Measurements from ENCODE around the gene KLRD1.
"Not testable (repeated sequence)": the region's sequence is repeated elsewhere in the genome, so short reads cannot be mapped to it uniquely, and the experiment has no call there.

Gene KLRD1

DNA sequence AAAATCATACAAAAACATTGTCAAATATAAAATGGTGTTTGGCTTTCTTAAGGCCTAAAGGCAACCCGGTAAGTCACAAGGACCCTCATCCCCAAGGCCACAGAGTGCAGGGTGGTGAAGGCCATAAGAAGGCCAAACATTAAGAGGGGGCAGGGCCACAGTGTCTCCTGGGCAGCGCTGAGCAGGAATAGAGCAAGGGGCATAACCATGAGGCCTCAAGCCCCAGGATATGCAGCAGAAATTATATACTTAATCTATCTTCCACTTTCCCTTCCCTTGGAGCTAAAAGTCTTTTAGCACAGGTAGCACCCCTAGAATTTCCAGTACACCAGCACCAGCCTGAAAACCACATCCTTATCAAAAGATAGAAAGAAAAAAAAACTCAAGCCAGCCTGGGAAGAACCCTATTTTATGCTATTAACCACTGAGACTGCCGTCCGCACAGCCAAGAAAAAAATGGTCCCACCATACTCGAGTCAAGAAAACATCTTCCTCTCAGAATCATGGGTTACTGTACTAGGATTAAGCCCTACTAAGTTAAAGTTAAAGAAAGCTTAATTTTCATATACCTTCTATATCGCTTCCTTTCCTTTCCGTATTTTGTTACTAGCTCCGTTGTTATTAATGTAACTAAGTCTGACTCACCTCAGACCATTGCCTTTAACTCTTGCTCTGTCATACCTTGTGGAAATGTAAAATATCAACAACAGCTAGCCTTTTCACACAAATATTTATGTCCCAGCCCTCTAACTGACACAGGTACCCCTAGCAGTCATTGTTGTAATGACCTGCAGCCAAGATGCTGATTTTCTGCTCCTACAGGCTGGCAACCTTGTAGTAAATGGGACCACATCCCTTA lies 62.1 kb downstream of the KLRD1 start:
- no peak for DNase-seq

DNA sequence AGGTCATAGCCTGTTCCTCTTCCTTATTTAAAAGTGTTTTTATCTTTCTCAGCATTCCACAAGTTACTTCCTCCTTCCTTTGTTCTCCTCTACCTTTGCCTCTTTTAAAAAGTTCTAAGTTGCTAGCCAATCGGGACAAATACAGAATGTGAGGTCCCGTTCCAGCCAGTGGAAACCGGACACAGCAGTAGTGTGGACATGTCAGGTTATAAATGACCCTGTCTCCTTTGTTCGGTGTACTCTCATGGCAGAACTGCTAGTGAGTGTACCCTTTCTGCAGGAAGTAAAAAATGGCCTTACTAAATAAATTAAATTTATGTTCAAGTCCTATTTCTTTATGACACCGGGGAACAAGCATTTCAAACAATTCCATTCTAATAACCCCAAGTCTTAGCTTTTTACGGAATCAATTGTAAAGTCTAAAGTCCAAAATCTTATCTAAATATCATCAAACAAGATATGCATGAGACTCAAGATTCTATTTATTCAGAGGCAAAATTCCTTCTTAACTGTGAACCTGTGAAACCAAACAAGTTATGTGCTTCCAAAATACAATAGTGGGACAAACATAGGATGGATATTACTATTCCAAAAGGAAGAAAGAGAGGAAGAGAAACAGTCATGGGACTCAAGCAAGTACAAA lies 64.3 kb downstream of the KLRD1 start:
- not testable (repeated sequence) for DNase-seq

DNA sequence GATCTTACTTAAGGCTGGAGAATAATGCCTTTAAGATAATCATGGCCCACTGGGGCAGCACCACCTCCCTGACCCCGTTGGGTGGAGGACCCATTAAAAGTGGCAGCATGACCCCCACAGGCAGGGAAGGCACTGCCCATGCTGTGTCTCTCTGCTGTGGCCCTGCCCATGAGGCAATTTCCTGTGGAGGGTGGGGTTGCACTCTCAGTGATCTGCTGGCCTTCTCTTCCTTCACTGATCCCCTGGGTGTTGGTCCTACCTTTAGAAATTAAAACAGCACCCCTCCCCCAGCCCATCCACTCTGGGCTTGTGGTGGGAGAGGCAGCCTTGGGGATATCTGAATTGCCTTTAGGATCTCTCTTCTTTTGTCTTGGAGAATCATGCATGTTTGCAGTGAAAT lies 64.9 kb downstream of the KLRD1 start:
- no peak for DNase-seq

DNA sequence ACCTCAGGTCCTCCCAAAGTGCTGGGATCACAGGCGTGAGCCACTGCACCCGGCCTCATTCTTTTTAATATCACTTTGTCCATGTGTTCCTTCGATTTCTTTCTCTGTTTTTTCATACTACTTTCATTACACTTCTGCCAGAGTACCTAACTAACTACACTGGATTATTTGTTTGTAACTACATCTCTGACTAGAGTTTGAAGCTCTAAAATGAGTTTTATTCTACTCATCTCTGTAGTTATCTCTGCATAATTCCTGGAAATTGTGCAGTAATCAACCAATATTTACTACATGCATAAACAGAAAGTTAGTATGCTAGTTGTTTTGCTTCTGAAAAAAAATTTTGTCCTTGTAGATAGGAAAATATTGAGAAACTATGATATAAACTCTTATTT lies 67.0 kb downstream of the KLRD1 start:
- DNase-seq = no peak

DNA sequence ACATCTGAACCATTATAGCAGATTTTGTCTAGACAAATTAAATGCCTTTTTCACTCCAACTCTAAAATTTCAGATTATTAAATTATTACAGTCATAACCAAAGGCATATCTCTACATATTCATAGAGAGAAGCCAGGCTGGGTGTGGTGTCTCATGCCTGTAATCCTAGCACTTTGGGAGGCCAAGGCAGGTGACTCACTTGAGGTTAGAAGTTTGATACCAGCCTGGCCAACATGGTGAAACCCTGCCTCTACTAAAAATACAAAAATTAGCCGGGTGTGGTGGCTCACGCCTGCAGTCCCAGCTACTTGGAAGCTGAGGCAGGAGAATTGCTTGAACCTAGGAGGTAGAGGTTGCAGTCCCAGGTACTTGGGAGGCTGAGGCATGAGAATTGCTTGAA lies 71.1 kb downstream of the KLRD1 start:
- not testable (repeated sequence) for DNase-seq

Measured in NCI-H1417 (cell line).